GM21528 (cell line): Measurements from ENCODE around the gene KRTAP24-1.

Experiments used
- ATAC-seq: cut with Tn5 transposase; IDR thresholded peaks from one replicate; pipeline ENCODE4 v1.9.1; 2021; ENCODE audit warnings: mild to moderate bottlenecking, moderate library complexity; ENCODE audit not compliant: unreplicated experiment, low FRiP score

Gene KRTAP24-1, protein sequence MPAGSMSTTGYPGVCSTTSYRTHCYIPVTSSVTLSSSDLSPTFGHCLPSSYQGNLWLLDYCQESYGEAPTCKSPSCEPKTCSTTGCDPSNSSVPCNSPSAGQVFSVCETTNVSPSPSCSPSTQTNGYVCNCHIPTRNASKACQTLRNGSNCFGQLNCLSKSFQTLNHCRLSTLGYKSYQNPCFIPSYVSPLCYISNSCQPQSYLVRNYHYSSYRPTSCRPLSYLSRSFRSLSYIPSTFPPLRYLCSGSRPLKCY

DNA sequence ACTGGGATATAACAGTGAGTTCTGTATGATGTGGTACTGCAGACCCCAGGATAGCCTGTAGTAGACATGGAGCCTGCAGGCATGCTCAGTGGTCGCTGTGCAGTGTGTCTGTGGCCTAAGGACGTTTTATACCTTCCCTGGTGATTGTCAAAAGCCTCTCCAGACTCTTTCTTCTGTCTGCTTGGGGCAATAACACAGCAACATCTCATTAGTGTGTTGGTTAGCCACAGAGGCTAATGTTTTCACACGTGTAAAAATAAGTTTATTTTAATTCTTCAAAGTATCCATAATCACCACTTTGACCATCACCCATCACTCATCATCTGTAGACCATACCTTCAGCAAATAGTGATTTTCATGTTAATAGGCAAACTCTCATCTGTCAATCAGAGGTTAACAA, at the start of gene KRTAP24-1:
KRTAP24-1 (minus strand) TSS at position 101 of the 400 bp plus-strand sequence; CDS start at position 83, 18 bp downstream.
- no peak for ATAC-seq

DNA sequence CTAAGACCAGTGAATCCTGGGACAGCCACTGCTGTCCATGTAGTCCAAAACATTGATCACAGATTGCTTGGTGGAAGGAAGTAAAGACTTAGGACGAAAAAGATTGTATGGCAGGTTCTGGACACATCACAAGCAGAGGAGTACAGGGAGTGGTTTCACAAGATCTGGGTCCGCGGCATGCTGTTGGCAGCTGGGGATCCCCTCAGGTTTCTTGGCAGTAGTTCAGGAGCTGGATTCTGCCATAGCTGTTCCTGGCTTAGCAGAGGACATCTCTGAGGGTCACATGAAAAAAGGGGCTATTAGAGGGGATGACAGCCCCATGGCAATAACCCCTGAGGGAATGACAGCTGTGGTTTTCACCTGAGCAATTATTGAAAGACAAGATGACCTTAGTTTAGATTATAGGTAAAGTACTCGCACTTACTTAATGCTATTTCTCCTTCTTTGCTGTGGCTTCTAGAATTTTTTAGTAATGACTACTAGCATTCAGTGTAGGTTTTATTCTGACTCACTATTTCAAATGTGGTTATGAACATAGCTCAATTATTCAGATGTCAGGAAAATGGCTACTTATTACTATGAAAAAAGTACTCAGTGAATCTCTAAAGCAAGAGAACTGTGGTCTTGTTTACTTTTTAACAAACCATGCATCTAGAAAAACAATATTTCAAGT, 46.6 kb upstream of the KRTAP24-1 start:
- ATAC-seq, result no peak

GRCh38 chr21:30326390-30326789, 43.6 kb upstream of the KRTAP24-1 start:
- ATAC-seq, result no peak

DNA sequence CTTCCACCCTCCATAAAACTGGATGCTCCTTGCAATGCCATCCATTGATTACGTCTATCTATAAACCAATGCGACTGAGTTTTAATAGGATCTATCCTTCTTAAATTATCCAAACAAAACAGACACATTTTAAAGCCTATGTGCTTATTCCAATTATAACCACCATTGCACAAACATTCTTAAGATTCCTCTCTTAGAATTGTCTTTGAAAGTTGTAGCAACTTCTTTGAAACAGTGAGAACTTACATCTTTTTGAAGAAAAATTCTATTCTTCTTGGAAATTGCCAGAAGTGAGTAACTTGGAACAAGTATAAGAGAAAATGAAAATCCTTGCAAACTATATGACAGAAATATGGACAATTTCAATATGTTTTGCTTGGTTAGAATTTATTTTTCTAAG, 37.5 kb upstream of the KRTAP24-1 start, which contains the start of gene KRTAP26-1:
KRTAP26-1 (minus strand) TSS at position 101 of the 400 bp plus-strand sequence. CDS start 280 bp downstream, outside the sequence.
- no peak for ATAC-seq

DNA sequence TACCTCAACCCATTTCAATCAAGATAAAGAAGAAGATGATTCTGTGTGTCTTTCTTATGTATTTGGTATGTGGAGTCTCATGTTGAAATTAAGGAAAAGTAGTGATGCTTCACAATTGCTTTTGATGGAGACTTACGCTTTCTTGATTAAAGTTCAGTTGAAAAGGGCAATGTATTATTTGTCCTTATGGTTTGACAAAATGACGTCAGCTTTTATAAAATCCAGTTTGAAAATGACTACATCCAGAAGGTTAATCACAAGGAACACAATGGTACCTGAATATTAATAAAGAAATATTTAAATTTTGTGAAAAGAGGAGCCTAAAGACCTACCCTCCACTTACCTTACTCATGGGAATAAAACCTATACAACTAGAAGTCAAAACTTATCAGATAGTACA, 33.0 kb upstream of the KRTAP24-1 start:
- ATAC-seq, result no peak

- no peak for ATAC-seq
These were observed 24.1 kb upstream of the KRTAP24-1 start for GRCh38 chr21:30306884-30307283.

DNA sequence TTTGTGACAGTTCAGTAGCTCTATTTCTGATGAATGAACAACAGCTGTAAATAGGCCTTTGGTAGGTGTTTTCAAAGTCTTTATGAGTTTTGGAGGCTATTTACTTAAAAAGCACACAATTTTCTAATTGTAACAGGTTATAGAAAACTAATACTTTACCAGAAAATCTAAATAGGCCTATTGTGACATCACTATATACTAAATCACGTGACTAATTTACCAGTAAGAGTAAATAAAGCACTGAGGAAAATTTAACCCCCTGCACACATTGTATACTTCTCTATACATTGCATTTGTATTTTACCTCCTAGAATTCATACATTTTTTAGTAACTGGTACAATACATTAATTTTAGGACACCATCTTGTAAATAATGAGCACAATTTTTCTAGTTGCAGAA, 22.4 kb upstream of the KRTAP24-1 start:
- ATAC-seq, result no peak

GRCh38 chr21:30289215-30289614, 6.5 kb upstream of the KRTAP24-1 start, which contains the start of gene KRTAP25-1:
Gene KRTAP25-1 (minus strand): TSS chr21:30289514. CDS start chr21:30289490, 24 bp downstream.
- ATAC-seq, result no peak

GRCh38 chr21:30271611-30272010, 11.1 kb downstream of the KRTAP24-1 start:
- ATAC-seq, result no peak

DNA sequence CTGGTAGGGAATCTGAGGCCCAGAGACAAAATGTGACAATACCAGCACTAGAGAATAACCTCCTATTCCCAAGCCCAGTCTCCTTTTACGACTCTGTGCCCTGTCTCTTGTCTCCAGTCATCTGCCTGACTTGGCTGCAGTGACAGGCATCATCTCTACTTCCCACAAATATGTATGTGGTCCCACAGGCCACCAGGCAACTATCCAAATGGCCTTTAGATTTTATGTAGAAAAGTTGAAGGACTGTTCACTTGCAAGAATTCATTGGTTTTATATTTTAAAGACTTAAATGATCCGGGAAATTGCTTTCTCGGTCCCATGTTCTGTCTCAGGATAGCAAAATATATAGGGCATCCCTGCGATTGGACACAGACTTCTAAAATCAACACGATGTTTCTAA, 11.6 kb downstream of the KRTAP24-1 start:
- ATAC-seq, result no peak

GRCh38 chr21:30269803-30270530, 12.8 kb downstream of the KRTAP24-1 start:
- ATAC-seq, result no peak

GRCh38 chr21:30268608-30269197, 14.0 kb downstream of the KRTAP24-1 start:
- no peak for ATAC-seq

DNA sequence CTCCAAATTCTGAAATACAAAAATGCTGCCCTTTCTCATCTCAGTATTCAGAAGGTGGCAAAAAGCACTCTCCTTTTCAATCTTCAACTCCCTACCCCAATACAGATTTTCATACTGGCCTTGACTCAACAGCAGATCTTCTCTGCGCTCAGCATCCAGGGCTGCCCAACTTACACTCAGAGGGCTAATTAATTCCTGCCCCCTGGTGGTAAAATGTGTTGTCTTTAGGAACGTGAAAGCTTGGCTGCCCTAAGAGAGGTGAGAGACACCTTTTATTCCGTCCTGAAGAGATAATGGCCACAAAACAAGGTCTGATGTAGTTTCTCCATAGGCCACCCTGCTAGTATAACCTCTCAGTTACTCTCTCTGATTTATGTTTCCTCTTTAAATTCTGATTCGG, 25.0 kb downstream of the KRTAP24-1 start:
- no peak for ATAC-seq

- no peak for ATAC-seq
These were observed 26.6 kb downstream of the KRTAP24-1 start for GRCh38 chr21:30256100-30256499.

DNA sequence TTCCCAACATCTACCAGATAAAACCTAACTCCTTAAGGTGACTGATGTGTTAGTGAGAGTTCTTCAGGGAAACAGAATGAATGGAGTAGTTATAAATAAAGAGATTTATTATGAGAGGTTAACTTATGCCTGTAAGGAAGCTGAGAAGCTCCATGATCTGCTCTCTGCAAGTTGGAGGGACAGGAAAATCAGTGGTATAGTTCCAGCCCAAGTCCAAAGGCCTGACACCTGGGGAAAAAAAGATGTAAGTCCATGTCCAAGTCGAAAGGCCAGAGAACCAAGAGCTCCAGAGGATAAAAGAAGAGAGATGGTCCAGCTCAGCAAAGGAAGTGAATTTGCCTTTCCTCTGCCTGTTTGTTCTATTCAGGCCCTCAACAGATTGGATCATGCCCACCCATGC, 27.1 kb downstream of the KRTAP24-1 start:
- ATAC-seq, result no peak

- ATAC-seq, result no peak
These were observed 31.0 kb downstream of the KRTAP24-1 start for GRCh38 chr21:30251781-30252180.

DNA sequence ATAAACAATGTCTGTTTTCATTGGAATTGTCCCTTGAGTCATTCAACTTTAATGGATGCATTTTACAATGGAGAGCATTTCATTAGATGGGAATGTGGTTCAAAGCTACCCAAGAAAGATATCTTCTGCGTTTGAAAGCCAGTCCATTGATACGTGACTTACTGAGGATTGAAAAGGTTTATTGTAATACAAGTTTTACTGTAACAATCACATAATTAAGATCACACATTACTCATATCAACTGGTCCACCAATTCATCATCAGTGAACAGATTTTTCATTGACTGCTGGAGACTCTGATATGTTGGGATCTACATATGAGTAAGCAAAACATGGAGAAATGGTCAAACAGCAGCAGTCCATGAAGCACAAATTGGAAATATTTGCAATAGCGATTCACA, 32.8 kb downstream of the KRTAP24-1 start:
- no peak for ATAC-seq

DNA sequence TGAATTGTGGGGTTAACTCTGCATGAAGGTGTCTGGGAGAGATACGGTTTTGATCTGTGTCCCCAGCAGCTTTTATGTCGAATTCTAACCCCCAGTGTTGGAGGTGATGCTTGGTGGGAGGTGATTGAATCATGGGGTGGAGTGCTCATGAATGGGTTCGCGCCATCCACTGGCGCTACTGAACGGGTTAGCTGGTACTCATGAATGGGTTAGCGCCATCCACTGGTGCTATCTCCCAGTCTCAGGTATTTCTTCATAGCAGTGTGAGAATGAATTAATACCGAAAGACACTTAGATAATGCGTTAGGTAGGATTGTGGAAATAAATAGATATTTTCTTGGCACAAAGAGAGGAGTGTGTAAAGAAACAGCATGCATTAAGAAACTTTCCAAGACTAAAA, 33.9 kb downstream of the KRTAP24-1 start:
- ATAC-seq, result no peak

DNA sequence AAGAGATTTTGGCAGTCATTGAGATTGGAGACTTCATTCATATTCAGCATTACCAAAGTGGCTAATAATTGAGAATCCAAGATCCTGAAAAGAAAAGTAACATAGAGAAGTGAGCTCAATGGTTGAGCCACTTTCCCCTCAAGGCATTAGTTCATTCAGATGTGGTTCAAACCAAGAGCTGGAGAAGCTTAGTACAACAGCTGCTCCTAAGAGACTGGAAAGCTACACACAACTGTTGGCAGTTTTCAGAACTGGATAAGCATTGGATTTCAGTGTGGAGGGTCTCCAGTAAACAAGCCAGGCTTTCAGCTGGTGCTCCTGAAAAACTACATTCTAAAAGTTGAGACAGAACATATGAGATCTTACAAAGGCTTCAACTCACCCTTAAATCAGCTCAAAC, 37.7 kb downstream of the KRTAP24-1 start:
- no peak for ATAC-seq

- no peak for ATAC-seq
These were observed 39.1 kb downstream of the KRTAP24-1 start for GRCh38 chr21:30243691-30244090.

DNA sequence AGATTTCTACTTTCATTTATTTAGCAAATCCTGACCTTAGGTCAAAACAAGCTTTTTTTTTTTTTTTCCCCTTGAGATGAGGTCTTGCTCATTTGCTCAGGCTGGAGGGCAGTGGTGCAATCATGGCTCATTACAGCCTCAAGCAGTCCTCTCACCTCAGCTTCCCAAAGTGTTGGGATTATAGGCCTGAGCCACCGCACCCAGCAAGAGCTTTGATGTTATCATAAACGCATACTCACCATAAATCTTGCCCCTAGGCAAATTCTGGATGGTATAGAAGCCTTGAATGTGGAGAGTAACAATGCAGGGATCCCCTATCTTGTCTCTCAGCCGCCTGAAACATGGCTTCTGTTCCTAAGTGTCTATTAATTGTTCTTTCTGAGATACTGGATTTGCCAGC, 42.1 kb downstream of the KRTAP24-1 start:
- ATAC-seq, result no peak
